NCI-H2029 treated with DMSO at 0.1 percent for 48 hours (cell line): ENCODE results near the gene TOMM6.

Experiments used
- DNase-seq: peaks from one replicate; lab custom pipeline; 2025; lab: John Stamatoyannopoulos, UW

TOMM6 gene

GRCh38 chr6:41823178-41823577 lies 35.7 kb downstream of the TOMM6 start:
- no peak for DNase-seq

- no peak for DNase-seq
Measured at GRCh38 chr6:41824571-41825569, 37.4 kb downstream of the TOMM6 start.

- no peak for DNase-seq
Measured at GRCh38 chr6:41826343-41827022, 39.0 kb downstream of the TOMM6 start.

- no peak for DNase-seq
Measured at GRCh38 chr6:41832263-41832662, 44.8 kb downstream of the TOMM6 start.

- no peak for DNase-seq
Measured at GRCh38 chr6:41836022-41836659, 48.6 kb downstream of the TOMM6 start.

- DNase-seq, result no peak
Measured at GRCh38 chr6:41836660-41837052, 49.2 kb downstream of the TOMM6 start.
